Trophoblast cell (in vitro differentiated cells and primary cell): ENCODE measurements around the gene ATG10.

Experiments used
- DNase-seq, 2 donors: peaks; one replicate each; pipeline ENCODE4 v3.0.0-alpha.2; 2016
- H2AFZ ChIP-seq: 2 replicates; pipeline ENCODE4 v1.6.1; 2013; ENCODE audit warnings: low read length, moderate library complexity, mild to moderate bottlenecking; ENCODE audit not compliant: insufficient read depth, poor library complexity
- H2AK5ac ChIP-seq: 2 replicates; pipeline ENCODE4 v1.6.1; 2013; ENCODE audit warnings: mild to moderate bottlenecking, low read length
- H2BK120ac ChIP-seq: 2 replicates; pipeline ENCODE4 v1.6.1; 2013; ENCODE audit warnings: low read length, mild to moderate bottlenecking, moderate library complexity; ENCODE audit not compliant: insufficient read depth, poor library complexity
- H2BK12ac ChIP-seq: 2 replicates; pipeline ENCODE4 v1.6.1; 2013; ENCODE audit warnings: mild to moderate bottlenecking, low read length, moderate library complexity
- H2BK5ac ChIP-seq: 2 replicates; pipeline ENCODE4 v1.6.1; 2013; ENCODE audit warnings: low read length, low read depth, moderate library complexity, mild to moderate bottlenecking; ENCODE audit not compliant: poor library complexity
- H3K14ac ChIP-seq: 2 replicates; pipeline ENCODE4 v1.6.1; 2013; ENCODE audit warnings: mild to moderate bottlenecking, low read length
- H3K18ac ChIP-seq: 2 replicates; pipeline ENCODE4 v1.6.1; 2013; ENCODE audit warnings: mild to moderate bottlenecking, low read length
- H3K23ac ChIP-seq: 2 replicates; pipeline ENCODE4 v1.6.1; 2013; ENCODE audit warnings: low read length
- H3K27ac ChIP-seq: 2 replicates; pipeline ENCODE4 v1.5.1; 2013; ENCODE audit warnings: low read depth, mild to moderate bottlenecking, inconsistent platforms, low read length, moderate library complexity
- H3K27me3 ChIP-seq: 2 replicates; pipeline ENCODE4 v1.6.1; 2013; ENCODE audit warnings: inconsistent platforms, mild to moderate bottlenecking, low read length, moderate library complexity; ENCODE audit not compliant: insufficient read depth
- H3K36me3 ChIP-seq, 2 experiments: 1 replicate in 1 of 2; 2 replicates in 1 of 2; pipeline ENCODE4 v1.6.1; 2013; ENCODE audit warnings: low read length in 2 of 2, mild to moderate bottlenecking in 2 of 2, moderate library complexity in 1 of 2; ENCODE audit not compliant: insufficient read depth in 2 of 2, control insufficient read depth in 1 of 2
- H3K4ac ChIP-seq: 2 replicates; pipeline ENCODE4 v1.6.1; 2013; ENCODE audit warnings: low read depth, mild to moderate bottlenecking, low read length, moderate library complexity
- H3K4me1 ChIP-seq, 2 experiments: 1 replicate in 1 of 2; 2 replicates in 1 of 2; pipeline ENCODE4 v1.6.1; 2013; ENCODE audit warnings: low read length in 2 of 2, mild to moderate bottlenecking in 2 of 2, moderate library complexity in 1 of 2; ENCODE audit not compliant: insufficient read depth in 2 of 2, control insufficient read depth in 1 of 2
- H3K4me2 ChIP-seq: 2 replicates; pipeline ENCODE4 v1.6.1; 2013; ENCODE audit warnings: inconsistent platforms, mild to moderate bottlenecking, low read length, moderate library complexity
- H3K4me3 ChIP-seq: 2 replicates; pipeline ENCODE4 v1.5.1; 2013; ENCODE audit warnings: mild to moderate bottlenecking, low read depth, low read length, inconsistent platforms
- H3K79me1 ChIP-seq: one replicate; pipeline ENCODE4 v1.6.1; 2013; ENCODE audit warnings: low read length
- H3K79me2 ChIP-seq: 2 replicates; pipeline ENCODE4 v1.6.1; 2013; ENCODE audit warnings: low read length, mild to moderate bottlenecking; ENCODE audit not compliant: control insufficient read depth, insufficient read depth, poor library complexity
- H3K9ac ChIP-seq: 2 replicates; pipeline ENCODE4 v1.6.1; 2013; ENCODE audit warnings: mild to moderate bottlenecking, low read length
- H3K9me3 ChIP-seq: 2 replicates; pipeline ENCODE4 v1.6.1; 2013; ENCODE audit warnings: low read depth, mild to moderate bottlenecking, control low read depth, inconsistent platforms, low read length; ENCODE audit not compliant: insufficient read depth
- H4K12ac ChIP-seq: 2 replicates; pipeline ENCODE4 v1.6.1; 2013; ENCODE audit warnings: low read depth, mild to moderate bottlenecking, low read length, moderate library complexity
- H4K8ac ChIP-seq: 2 replicates; pipeline ENCODE4 v1.6.1; 2013; ENCODE audit warnings: low read depth, mild to moderate bottlenecking, low read length, moderate library complexity
- H4K91ac ChIP-seq: one replicate; pipeline ENCODE4 v1.6.1; 2013; ENCODE audit warnings: low read depth, mild to moderate bottlenecking, low read length, moderate library complexity
- WGBS: extraction: QIAGEN DNeasy Blood & Tissue Kit; methylation state at CpG from one replicate; pipeline ENCODE4 v1.1.7; 2013; ENCODE audit warnings: missing lambda C conversion rate; ENCODE audit not compliant: insufficient read length, insufficient coverage; ENCODE audit errors: extremely low coverage; 5-methylcytosine and 5-hydroxymethylcytosine counted together

Gene ATG10

GRCh38 chr5:82104872-82105271 is 133.0 kb downstream of the ATG10 start:
- WGBS: no CpG with 5 or more reads among the region's 4 CpGs

GRCh38 chr5:82105457-82105856 is 133.6 kb downstream of the ATG10 start:
- Histone ChIP-seq H2BK120ac (no peak overlapping the region), H3K18ac (no peak overlapping the region), H3K14ac (no peak overlapping the region), H4K8ac (no peak overlapping the region), H2AFZ (no peak overlapping the region), H3K27ac (no peak overlapping the region), H3K4me1 (peaks cover 2% of the 10 kb centered on the region in 2 experiments), H2AK5ac (no peak overlapping the region), H3K27me3 (no peaks in the 10 kb centered on the region), H4K12ac (no peak overlapping the region), H3K36me3 (no peaks in the 10 kb centered on the region), H3K79me2 (no peaks in the 10 kb centered on the region), H2BK5ac (no peak overlapping the region), H3K79me1 (peaks cover 1% of the 10 kb centered on the region), H3K4me3 (no peak overlapping the region), H3K9me3 (no peaks in the 10 kb centered on the region), H3K9ac (no peak overlapping the region), H3K4me2 (no peak overlapping the region), H4K91ac (no peak overlapping the region), H2BK12ac (peak overlapping the region; percentile 71), H3K4ac (no peak overlapping the region), H3K23ac (no peak overlapping the region)
- DNase-seq: no peak
- WGBS: no CpG with 5 or more reads among the region's 1 CpG

More at GRCh38 chr5:82104872-82105271, 133.0 kb downstream of the ATG10 start:
- Histone ChIP-seq H3K23ac (no peak overlapping the region), H3K14ac (no peak overlapping the region), H4K91ac (no peak overlapping the region), H2BK120ac (no peak overlapping the region), H3K9me3 (no peaks in the 10 kb centered on the region), H2BK12ac (no peak overlapping the region), H3K79me1 (peaks cover 1% of the 10 kb centered on the region), H2AK5ac (no peak overlapping the region), H3K4ac (no peak overlapping the region), H3K4me3 (no peak overlapping the region), H2BK5ac (no peak overlapping the region), H3K36me3 (no peaks in the 10 kb centered on the region), H3K27ac (no peak overlapping the region), H3K18ac (no peak overlapping the region), H3K4me1 (peaks cover 2% of the 10 kb centered on the region in 2 experiments), H3K9ac (no peak overlapping the region), H4K12ac (no peak overlapping the region), H4K8ac (no peak overlapping the region), H3K27me3 (no peaks in the 10 kb centered on the region), H3K4me2 (no peak overlapping the region), H2AFZ (no peak overlapping the region), H3K79me2 (no peaks in the 10 kb centered on the region)
- DNase-seq: no peak

- DNase-seq: peak in 1 of 2 donors; percentile 27
- H3K18ac ChIP-seq: no peak overlapping the region
- H3K4me2 ChIP-seq: no peak overlapping the region
- no peak overlapping the region for H3K9ac ChIP-seq
- H4K12ac ChIP-seq: no peak overlapping the region
- no peak overlapping the region for H2BK12ac ChIP-seq
- H4K91ac ChIP-seq: no peak overlapping the region
- H2BK5ac ChIP-seq: no peak overlapping the region
- no peak overlapping the region for H3K14ac ChIP-seq
- no peaks in the 10 kb centered on the region for H3K79me2 ChIP-seq
- H2BK120ac ChIP-seq: no peak overlapping the region
- no peak overlapping the region for H3K4me3 ChIP-seq
- peaks cover 2% of the 10 kb centered on the region in 2 experiments for H3K4me1 ChIP-seq
- H2AFZ ChIP-seq: no peak overlapping the region
- no peak overlapping the region for H4K8ac ChIP-seq
- no peaks in the 10 kb centered on the region for H3K36me3 ChIP-seq
- no peak overlapping the region for H2AK5ac ChIP-seq
- no peak overlapping the region for H3K4ac ChIP-seq
- H3K9me3 ChIP-seq: no peaks in the 10 kb centered on the region
- no peaks in the 10 kb centered on the region for H3K27me3 ChIP-seq
- H3K23ac ChIP-seq: no peak overlapping the region
- no CpG with 5 or more reads among the region's 3 CpGs for WGBS
- H3K27ac ChIP-seq: no peak overlapping the region
- H3K79me1 ChIP-seq: peaks cover 1% of the 10 kb centered on the region
Observed at GRCh38 chr5:82106207-82106606, 134.4 kb downstream of the ATG10 start.

- Histone ChIP-seq H4K12ac (no peak overlapping the region), H3K4ac (no peak overlapping the region), H4K8ac (no peak overlapping the region), H3K23ac (no peak overlapping the region), H2BK5ac (no peak overlapping the region), H3K4me1 (peaks cover 2% of the 10 kb centered on the region in 2 experiments), H3K9me3 (no peaks in the 10 kb centered on the region), H3K9ac (no peak overlapping the region), H3K14ac (no peak overlapping the region), H2AFZ (no peak overlapping the region), H3K27ac (no peak overlapping the region), H3K79me1 (peaks cover 1% of the 10 kb centered on the region), H2BK12ac (no peak overlapping the region), H2BK120ac (no peak overlapping the region), H4K91ac (no peak overlapping the region), H3K27me3 (no peaks in the 10 kb centered on the region), H3K79me2 (no peaks in the 10 kb centered on the region), H3K4me3 (no peak overlapping the region), H3K18ac (no peak overlapping the region), H3K36me3 (no peaks in the 10 kb centered on the region), H3K4me2 (no peak overlapping the region), H2AK5ac (no peak overlapping the region)
- no CpG with 5 or more reads among the region's 1 CpG for WGBS
- no peak for DNase-seq
Observed at GRCh38 chr5:82106756-82107155, 134.9 kb downstream of the ATG10 start.
